Dedifferentiated amniotic fluid mesenchymal stem cell (primary cell): ENCODE data around the gene SKIDA1.

Source experiments
- DNase-seq: peaks from one replicate; pipeline ENCODE4 v3.0.0-alpha.2; 2016; ENCODE audit errors: extremely low spot score

Gene SKIDA1

GRCh38 chr10:21487416-21488180, 37.9 kb downstream of the SKIDA1 start:
- DNase-seq = no peak

- no peak for DNase-seq
Measured at GRCh38 chr10:21482821-21483220, 42.7 kb downstream of the SKIDA1 start.

- DNase-seq = no peak
Measured at GRCh38 chr10:21481407-21481806, 44.1 kb downstream of the SKIDA1 start.

GRCh38 chr10:21479570-21480315, 45.7 kb downstream of the SKIDA1 start:
- no peak for DNase-seq

GRCh38 chr10:21475393-21475792, 50.1 kb downstream of the SKIDA1 start:
- DNase-seq = no peak

- DNase-seq = no peak
Measured at GRCh38 chr10:21473541-21473940, 51.9 kb downstream of the SKIDA1 start.

- DNase-seq = no peak
Measured at GRCh38 chr10:21473135-21473534, 52.3 kb downstream of the SKIDA1 start.

GRCh38 chr10:21468086-21468485, 57.4 kb downstream of the SKIDA1 start:
- DNase-seq = no peak

GRCh38 chr10:21467633-21468032, 57.8 kb downstream of the SKIDA1 start:
- DNase-seq = no peak

GRCh38 chr10:21464134-21464533, 61.3 kb downstream of the SKIDA1 start:
- no peak for DNase-seq
